ENCODE measurements around the gene SMC1B. TPM values are rescaled to one million over a fixed set of nuclear protein-coding genes. Genes with fewer than 3 reads are reported as not detected.
"Not testable (repeated sequence)": the region's sequence is repeated elsewhere in the genome, so short reads cannot be mapped to it uniquely, and the experiment has no call there.

Gene SMC1B
- total and polyA plus RNA-seq, 10 donors = 0.06 to 0.12 (median 0.10) TPM; not detected in 7

DNA sequence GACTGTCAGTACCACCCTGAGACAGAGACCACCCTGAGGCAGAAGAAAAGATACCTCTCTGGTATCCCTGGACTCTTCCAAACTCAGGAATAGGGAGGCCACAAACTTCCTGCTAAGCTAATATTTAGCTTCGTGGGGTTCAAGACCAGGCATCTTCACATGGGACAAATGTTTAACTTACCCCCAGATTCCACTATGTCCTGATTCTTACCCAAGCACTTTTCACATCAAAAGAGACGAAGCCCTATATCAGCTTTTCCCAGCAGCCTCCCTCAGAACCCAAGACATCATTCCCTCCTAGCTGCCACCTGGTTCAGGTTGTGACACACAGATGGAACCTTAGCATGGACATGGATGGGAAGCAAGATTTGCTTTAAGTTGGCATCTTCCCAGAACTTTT, 32.1 kb downstream of the SMC1B start:
- TF ChIP-seq POLR2AphosphoS5 (IDR thresholded peaks at IDR 0.05) (no peak), CTCF (IDR thresholded peaks at IDR 0.05 in 8 of 11, conservative IDR thresholded peaks at IDR 0.05 in 3 of 11) (no peak), POLR2A (IDR thresholded peaks at IDR 0.05) (no peak)
- WGBS, 5 donors = 83 to 92% (median 89%) methylated on average over 2 of the region's 2 CpGs
- Histone ChIP-seq H3K36me3 (no peaks in the 10 kb centered on the region), H3K9me3 (no peaks in the 10 kb centered on the region), H3K27ac (no peak overlapping the region), H3K27me3 (replicated peaks in 1 of 7) (no peaks in the 10 kb centered on the region), H3K4me3 (no peak overlapping the region), H3K4me1 (peaks cover 0 to 5% (median 0%) of the 10 kb centered on the region in 6 donors)
- no peak for DNase-seq
- intact Hi-C loops (cut with DNase I; ENCODE audit: low total_unique reads) = no loop called here

DNA sequence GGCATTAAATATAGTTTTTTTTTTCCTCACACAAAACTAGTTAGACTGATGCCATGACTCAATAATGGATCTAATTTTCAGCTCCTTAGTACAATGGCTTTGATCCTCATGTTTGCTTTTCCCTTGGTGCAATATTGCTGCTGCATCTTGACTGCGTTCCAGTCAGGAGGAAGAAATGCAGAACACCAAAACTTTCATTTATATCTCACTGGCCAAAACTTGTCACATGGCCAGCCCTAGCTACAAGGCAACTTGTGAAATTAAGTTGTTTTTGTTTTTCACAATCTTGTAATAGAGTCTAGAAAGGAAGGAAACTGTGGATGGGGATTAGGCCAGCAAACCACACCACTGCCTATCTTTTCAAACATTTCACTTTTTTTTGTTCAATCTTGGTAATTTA, 36.7 kb downstream of the SMC1B start:
- intact Hi-C loops (cut with DNase I; ENCODE audit: low total_unique reads) = no loop called here
- no peaks in the 10 kb centered on the region for H3K27me3 ChIP-seq (replicated peaks in 1 of 7)
- no peak for DNase-seq

DNA sequence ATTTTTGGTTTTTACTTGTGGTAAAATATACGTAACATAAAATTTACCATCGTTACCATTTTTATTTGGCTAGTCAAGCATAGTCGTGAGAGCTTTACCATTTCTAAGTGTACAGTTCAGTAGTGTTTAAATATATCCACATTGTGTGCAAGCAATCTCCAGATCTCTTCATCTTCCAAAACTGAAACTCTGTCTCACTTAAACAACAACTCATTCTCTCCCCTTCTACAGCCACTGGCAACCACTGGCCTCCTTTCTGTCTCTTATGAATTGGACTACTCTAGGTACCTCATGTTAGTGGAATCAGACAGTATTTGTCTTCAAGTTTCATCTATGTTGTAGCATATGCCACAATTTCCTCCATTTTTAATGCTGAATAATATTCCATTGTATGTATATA, 37.4 kb downstream of the SMC1B start:
- no peak for DNase-seq
- WGBS, 5 donors = 55 to 87% (median 63%) methylated on average over 3 of the region's 3 CpGs
- Histone ChIP-seq H3K4me3 (no peak overlapping the region), H3K27ac (no peak overlapping the region), H3K36me3 (no peaks in the 10 kb centered on the region), H3K4me1 (peaks cover 0 to 5% (median 0%) of the 10 kb centered on the region in 6 donors), H3K9me3 (no peaks in the 10 kb centered on the region), H3K27me3 (replicated peaks in 1 of 7) (no peaks in the 10 kb centered on the region)
- intact Hi-C loops (cut with DNase I; ENCODE audit: low total_unique reads) = no loop called here
- no peak for TF ChIP-seq POLR2A (IDR thresholded peaks at IDR 0.05)
- TF ChIP-seq POLR2AphosphoS5 (IDR thresholded peaks at IDR 0.05) = no peak
- TF ChIP-seq CTCF (IDR thresholded peaks at IDR 0.05 in 8 of 11, conservative IDR thresholded peaks at IDR 0.05 in 3 of 11) = no peak

More for the DNA sequence above, 36.7 kb downstream of the SMC1B start:
- WGBS, 5 donors = 39 to 54% (median 47%) methylated on average over 1 of the region's 1 CpG
- H3K4me3 ChIP-seq = no peak overlapping the region
- no peaks in the 10 kb centered on the region for H3K36me3 ChIP-seq
- peaks cover 0 to 5% (median 0%) of the 10 kb centered on the region in 6 donors for H3K4me1 ChIP-seq
- H3K27ac ChIP-seq = peak overlapping the region in 1 of 8 donors; percentile 1
- H3K9me3 ChIP-seq = no peaks in the 10 kb centered on the region
- TF ChIP-seq POLR2AphosphoS5 (IDR thresholded peaks at IDR 0.05) (no peak), CTCF (IDR thresholded peaks at IDR 0.05 in 8 of 11, conservative IDR thresholded peaks at IDR 0.05 in 3 of 11) (no peak), POLR2A (IDR thresholded peaks at IDR 0.05) (no peak)

DNA sequence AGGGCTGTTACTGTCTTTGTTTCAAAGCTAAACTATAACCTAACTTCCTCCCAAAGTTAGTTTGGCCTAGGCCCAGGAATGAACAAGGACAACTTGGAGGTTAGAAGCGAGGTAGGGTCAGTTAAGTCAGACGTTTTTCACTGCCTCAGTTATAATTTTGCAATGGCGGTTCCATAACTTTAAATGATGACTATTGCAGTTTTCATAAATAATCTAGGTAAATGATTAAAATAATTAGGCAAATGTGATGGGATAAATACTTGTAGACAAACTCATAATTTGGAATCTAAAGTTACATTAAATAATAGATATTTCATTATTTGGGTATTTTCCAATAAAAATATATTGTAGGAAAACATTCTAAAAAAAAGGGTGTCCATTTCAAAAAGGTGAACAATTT, 39.8 kb downstream of the SMC1B start:
- H3K4me1 ChIP-seq; intact Hi-C loops (cut with DNase I; ENCODE audit: low total_unique reads); H3K27ac ChIP-seq; H3K36me3 ChIP-seq; H3K4me3 ChIP-seq; H3K27me3 ChIP-seq (replicated peaks in 1 of 7); H3K9me3 ChIP-seq; DNase-seq: not testable (repeated sequence)
- 83 to 88% (median 85%) methylated on average over 3 of the region's 3 CpGs for WGBS, 5 donors

DNA sequence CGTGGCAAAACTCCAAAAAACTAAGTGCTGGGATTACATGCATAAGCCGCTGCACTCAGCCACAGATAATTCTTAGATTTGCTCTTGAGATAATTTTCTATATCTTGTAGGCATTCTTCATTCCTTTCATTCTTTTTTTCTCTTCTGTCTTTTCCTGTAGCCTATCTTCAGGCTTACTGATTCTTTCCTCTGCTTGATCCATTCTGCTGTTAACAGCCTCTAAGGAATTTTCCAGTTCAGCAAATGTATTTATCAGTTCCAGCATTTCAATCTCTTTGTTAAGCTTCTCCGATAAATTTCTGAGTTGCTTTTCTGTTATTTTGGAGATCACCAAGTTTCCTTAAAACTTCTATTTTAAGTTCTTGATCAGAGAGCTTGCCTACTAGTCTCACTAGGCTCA, 46.7 kb downstream of the SMC1B start:
- intact Hi-C loops (cut with DNase I; ENCODE audit: low total_unique reads) = no loop called here
- no peak for DNase-seq
- 79 to 89% (median 86%) methylated on average over 3 of the region's 3 CpGs for WGBS, 5 donors
- TF ChIP-seq POLR2AphosphoS5 (IDR thresholded peaks at IDR 0.05) = no peak
- TF ChIP-seq CTCF (IDR thresholded peaks at IDR 0.05 in 8 of 11, conservative IDR thresholded peaks at IDR 0.05 in 3 of 11) = no peak
- no peak for TF ChIP-seq POLR2A (IDR thresholded peaks at IDR 0.05)
- H3K36me3 ChIP-seq = no peaks in the 10 kb centered on the region
- no peaks in the 10 kb centered on the region for H3K4me1 ChIP-seq
- H3K9me3 ChIP-seq = peaks cover 0 to 23% (median 20%) of the 10 kb centered on the region in 8 donors
- peaks cover 0 to 8% (median 0%) of the 10 kb centered on the region in 7 donors for H3K27me3 ChIP-seq (replicated peaks in 1 of 7)
- H3K27ac ChIP-seq = no peak overlapping the region
- H3K4me3 ChIP-seq = no peak overlapping the region

Measured in spleen (tissue), 11 donors.